HG03097 (cell line): Measurements from ENCODE around the gene RRP12.
"Not testable (repeated sequence)": the region's sequence is repeated elsewhere in the genome, so short reads cannot be mapped to it uniquely, and the experiment has no call there.

Source experiments
- ATAC-seq: cut with Tn5 transposase; IDR thresholded peaks from one replicate; pipeline ENCODE4 v1.9.1; 2021; ENCODE audit not compliant: unreplicated experiment, low FRiP score

The RRP12 gene

GRCh38 chr10:97408496-97408992 lies 7.4 kb upstream of the RRP12 start:
- no peak for ATAC-seq

GRCh38 chr10:97407952-97408248 lies 6.8 kb upstream of the RRP12 start:
- no peak for ATAC-seq

GRCh38 chr10:97407211-97407951 lies 6.2 kb upstream of the RRP12 start:
- peak; percentile 71 for ATAC-seq

- not testable (repeated sequence) for ATAC-seq
These were observed 5.3 kb upstream of the RRP12 start for GRCh38 chr10:97406483-97406882.

DNA sequence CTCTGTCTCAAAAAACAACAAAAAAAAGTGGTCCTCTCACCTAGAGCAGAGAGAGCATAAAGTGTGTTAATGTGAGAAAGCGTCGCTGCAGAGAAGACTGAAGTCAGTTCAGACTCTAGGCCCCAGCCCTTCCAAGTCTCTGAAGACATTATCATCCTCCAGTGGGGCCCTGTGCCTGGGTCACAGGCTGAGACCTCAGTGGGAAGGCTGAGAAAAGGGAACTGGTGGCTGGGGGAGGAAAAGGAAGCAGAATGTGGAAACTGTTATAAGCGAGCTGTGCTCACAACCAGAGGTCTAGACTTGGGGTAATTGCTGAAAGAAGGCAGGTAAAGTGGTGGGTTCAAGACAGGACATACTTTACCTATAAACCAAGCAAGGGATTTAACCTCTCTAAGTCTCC lies 4.9 kb upstream of the RRP12 start:
- ATAC-seq, result no peak

- no peak for ATAC-seq
These were observed 2.9 kb upstream of the RRP12 start for GRCh38 chr10:97404044-97404443.

GRCh38 chr10:97401455-97401919 lies 347 bp upstream of the RRP12 start:
- no peak for ATAC-seq

- ATAC-seq, result no peak
These were observed 1.1 kb downstream of the RRP12 start for GRCh38 chr10:97399843-97400545.

GRCh38 chr10:97396056-97396455 lies 5.1 kb downstream of the RRP12 start:
- ATAC-seq, result no peak

GRCh38 chr10:97393034-97393573 lies 8.0 kb downstream of the RRP12 start:
- ATAC-seq, result no peak

DNA sequence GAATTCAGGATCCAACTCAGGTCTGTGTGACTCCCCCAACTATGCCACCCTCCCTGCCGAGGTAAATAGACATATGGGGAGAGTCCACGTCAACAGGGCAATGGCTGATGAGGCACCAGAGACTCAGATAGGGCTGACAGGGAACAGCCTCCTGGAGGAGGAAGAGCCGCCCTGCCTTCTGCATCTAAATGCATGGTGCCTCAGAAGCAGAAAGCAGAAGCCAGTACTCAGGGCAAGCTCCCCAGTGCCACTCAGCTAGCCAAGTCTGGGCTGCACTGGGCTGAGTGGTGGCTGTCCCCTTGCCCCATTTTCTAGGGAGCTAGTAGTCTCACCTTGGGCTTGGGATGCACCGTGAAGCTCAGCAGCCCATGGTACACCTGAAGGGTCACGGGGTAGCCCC lies 11.0 kb downstream of the RRP12 start:
- no peak for ATAC-seq

GRCh38 chr10:97388152-97388551 lies 13.0 kb downstream of the RRP12 start:
- no peak for ATAC-seq

DNA sequence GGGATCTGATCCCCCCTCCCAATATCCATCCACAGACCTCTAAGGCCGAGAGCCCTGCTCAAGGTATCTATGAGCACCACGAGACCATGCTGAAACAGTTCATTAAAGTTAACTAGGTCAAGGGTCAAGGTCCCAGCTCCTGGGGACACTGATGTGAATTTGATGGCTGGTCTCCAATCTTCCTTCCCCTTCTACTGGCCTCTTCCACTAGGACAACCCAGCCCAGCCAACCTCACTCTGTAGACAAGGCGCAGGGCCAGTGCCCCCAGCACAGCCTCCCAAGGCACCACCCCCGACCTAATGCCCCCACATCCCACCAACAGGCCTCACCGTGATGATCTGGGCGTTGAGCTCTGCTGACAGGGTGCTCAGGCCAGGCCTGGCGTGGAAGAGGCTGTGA lies 15.6 kb downstream of the RRP12 start:
- no peak for ATAC-seq

- no peak for ATAC-seq
These were observed 16.5 kb downstream of the RRP12 start for GRCh38 chr10:97384641-97385040.

DNA sequence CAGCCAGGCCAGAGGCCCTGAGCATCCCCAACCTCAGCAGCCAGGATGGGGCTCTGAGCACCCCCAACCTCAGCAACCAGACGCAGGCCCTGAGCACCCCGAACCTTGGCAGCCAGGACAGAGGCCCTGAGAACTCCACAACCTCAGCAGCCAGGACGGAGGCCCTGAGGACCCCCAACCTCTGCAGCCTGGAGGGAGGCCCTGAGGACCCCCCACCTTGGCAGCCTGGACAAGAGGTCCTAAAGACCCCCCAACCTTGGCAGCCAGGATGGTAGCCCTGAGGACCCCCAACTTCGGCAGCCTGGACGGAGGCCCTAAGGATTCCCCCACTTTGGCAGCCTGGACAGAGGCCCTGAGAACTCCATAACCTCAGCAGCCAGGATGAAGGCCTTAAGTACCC lies 17.0 kb downstream of the RRP12 start:
- ATAC-seq, result no peak

GRCh38 chr10:97383159-97383558 lies 18.0 kb downstream of the RRP12 start:
- no peak for ATAC-seq

GRCh38 chr10:97381626-97382025 lies 19.5 kb downstream of the RRP12 start:
- no peak for ATAC-seq

DNA sequence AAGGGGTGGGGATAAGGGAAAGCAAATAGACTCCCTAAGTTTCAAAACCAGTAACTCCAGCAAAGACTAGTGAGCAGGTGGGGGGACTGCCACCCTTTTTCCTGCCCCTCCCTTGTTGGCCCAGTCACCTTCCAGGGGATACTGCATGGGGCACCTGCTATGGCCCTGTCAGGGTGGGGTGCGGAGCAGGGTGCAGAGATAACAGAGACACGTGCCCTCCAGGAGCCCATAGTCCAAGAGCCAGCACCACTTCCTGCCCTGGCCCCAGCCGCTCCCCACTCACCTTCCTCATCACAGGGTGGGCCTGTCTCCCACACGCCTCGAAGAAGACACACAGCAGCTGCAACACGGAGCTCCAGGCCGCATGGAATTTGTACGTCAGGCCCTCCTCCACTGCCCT lies 20.6 kb downstream of the RRP12 start:
- no peak for ATAC-seq

GRCh38 chr10:97378933-97379921 lies 21.9 kb downstream of the RRP12 start:
- no peak for ATAC-seq

GRCh38 chr10:97376413-97376812 lies 24.7 kb downstream of the RRP12 start:
- ATAC-seq, result no peak

GRCh38 chr10:97373456-97373855 lies 27.7 kb downstream of the RRP12 start:
- ATAC-seq, result no peak
